Subcutaneous adipose tissue (tissue), 4 donors: ENCODE results near the gene PTPRE. TPM values are rescaled to one million over a fixed set of nuclear protein-coding genes. Genes with fewer than 3 reads are reported as not detected.

Experiments used
- CTCF ChIP-seq: fragments of 450-650 bp; IDR thresholded peaks from one replicate; pipeline ENCODE4 v1.5.1; 2016; ENCODE audit warnings: low read depth, mild to moderate bottlenecking, control low read depth, antibody characterized with exemption, moderate library complexity
- total RNA-seq, 4 donors: library from RNA; depleted of rRNA; stranded (reverse); fragments of >200 nt; gene quantifications; one replicate each; pipeline ENCODE4 v1.1.0, GENCODE V29; 2016

The PTPRE gene
- total RNA-seq, 4 donors from 2014 or later: 10.7 to 66.8 (median 27.9) TPM

- no peak for TF ChIP-seq CTCF
Observed at GRCh38 chr10:128046156-128046952, 139.5 kb downstream of the PTPRE start.

- no peak for TF ChIP-seq CTCF
Observed at GRCh38 chr10:128046953-128047290, 140.0 kb downstream of the PTPRE start.

DNA sequence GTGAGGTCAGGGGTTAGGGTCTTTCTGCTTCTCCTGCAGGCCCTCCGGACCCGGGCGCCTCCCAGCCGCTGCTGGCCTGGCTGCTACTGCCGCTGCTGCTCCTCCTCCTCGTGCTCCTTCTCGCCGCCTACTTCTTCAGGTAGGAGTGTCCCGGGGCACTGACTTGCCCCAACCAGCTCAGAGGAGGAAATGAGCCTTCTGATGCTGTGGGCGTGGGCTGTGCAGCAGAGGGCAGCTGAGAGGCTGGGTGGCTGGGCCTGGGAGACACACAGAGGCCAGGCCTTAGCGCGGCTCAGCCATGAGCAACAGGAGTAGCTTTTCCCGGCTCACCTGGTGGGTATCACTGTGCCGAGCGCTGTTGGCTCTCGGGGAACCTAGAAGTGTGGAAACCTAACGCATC lies 140.4 kb downstream of the PTPRE start:
- TF ChIP-seq CTCF: no peak

GRCh38 chr10:128047991-128048818 lies 141.3 kb downstream of the PTPRE start:
- TF ChIP-seq CTCF: no peak

DNA sequence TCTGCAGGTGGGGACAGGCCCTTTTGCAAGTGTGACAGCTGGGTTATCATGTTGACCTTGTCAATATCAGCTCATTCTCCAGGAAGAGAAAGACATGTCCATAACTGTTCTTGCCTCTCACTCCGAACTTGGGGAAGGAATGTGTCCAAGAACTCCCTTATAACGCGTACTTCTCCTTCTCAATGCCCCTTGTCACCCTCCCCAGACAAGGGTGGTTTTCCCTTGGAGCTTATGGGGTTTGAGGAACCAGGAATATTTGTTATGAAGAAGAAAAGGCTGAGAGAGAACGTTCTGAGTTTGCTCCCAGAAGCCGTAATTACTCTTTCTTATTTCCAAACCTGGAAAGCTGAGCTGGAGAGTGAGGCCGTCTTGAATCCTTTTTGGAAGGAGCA lies 141.9 kb downstream of the PTPRE start:
- no peak for TF ChIP-seq CTCF

DNA sequence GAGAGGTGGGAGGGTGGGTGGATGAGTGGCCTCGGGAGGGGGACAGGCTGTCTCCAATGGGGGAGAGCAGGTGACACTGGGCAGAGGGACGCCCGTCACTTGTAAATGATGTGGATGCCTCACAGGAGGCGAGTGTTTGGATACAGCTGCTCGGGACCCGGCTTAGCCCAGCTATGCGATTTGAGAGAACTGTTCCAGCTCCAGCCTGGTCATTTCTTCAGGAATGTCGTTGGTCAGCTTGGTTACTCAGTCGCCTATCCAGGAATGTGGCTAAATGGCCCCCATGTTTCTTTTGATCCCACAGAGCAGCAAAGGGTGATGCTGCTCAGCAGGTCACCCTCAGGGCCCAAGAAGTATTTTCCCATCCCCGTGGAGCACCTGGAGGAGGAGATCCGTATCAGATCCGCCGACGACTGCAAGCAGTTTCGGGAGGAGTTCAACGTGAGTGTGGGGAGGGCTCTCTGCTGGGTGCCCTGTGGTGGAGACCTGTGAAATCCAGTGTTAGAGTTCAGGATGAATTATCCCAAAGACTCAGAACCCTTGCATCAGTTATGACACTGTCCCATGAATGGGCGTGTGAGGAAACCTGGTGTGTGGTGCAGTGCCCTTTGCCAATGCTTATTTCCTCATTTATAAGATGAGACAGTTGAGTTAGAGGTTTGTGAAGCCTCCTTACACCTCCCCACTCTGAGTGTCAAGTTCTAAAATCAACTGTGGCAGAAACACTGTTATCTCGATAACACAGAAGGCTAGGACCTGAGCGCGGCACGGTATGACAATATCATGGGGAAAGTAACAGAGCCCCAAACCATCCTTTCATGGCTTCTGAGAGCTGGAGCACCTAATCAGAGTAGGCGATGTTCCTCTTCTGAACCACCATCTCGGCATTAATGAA lies 142.6 kb downstream of the PTPRE start:
- TF ChIP-seq CTCF: no peak
